SK-N-SH (cell line): Measurements from ENCODE around the gene ELOVL1.

Experiments
- CTCF ChIP-seq: fragments of 200-600 bp; sonication (generic); IDR thresholded peaks from 2 replicates; pipeline ENCODE4 v1.6.1; 2017; ENCODE audit warnings: antibody characterized with exemption, mild to moderate bottlenecking, moderate library complexity
- MXI1 ChIP-seq: IDR thresholded peaks from 2 replicates; pipeline ENCODE4 v1.6.1; 2012; ENCODE audit warnings: mild to moderate bottlenecking, low read depth, low read length, improper control_type of control experiment
- TF ChIP-seq, protein P1 (sequence below): fragments of 150-350 bp; IDR thresholded peaks from 2 replicates; pipeline ENCODE4 v1.6.1; 2017; ENCODE audit warnings: antibody characterized with exemption, low read length, low read depth, borderline replicate concordance

DNA sequence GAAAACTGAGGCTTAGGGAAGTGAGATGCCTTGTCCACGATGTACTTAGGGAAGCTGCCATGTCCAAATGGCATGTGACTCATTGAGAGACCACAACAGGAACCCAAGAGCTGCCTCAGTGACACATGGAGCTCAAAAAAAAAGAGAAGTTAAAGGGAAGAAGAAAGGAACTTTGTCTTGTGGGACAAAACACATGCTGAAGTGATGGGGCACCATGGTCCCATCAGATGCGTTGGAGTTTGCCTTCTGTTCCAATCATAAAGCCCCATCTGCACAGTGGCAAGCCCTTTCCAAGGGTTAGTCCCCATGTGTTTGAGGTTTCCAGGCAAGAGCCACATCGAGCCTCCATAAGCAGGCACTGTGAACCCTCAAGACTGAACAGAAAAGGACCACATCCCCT is 13.8 kb upstream of the ELOVL1 start:
- TF ChIP-seq CTCF, result no peak
- TF ChIP-seq MXI1, result no peak
- TF ChIP-seq, protein P1, sequence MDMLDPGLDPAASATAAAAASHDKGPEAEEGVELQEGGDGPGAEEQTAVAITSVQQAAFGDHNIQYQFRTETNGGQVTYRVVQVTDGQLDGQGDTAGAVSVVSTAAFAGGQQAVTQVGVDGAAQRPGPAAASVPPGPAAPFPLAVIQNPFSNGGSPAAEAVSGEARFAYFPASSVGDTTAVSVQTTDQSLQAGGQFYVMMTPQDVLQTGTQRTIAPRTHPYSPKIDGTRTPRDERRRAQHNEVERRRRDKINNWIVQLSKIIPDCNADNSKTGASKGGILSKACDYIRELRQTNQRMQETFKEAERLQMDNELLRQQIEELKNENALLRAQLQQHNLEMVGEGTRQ, result no peak
